Stomach smooth muscle (tissue), 2 donors: ENCODE results near the gene SLC38A4.

Experiments
- H3K27ac ChIP-seq: one replicate; pipeline ENCODE4 v1.7.0; 2013; ENCODE audit warnings: mild to moderate bottlenecking, low read length, inconsistent platforms
- H3K27me3 ChIP-seq, 2 donors: one replicate each; pipeline ENCODE4 v1.7.0; 2013; ENCODE audit warnings: low read length in 2 of 2; ENCODE audit not compliant: insufficient read depth in 2 of 2, control insufficient read depth in 1 of 2
- H3K36me3 ChIP-seq, 2 donors: one replicate each; pipeline ENCODE4 v1.7.0; 2013; ENCODE audit warnings: low read length in 2 of 2; ENCODE audit not compliant: control insufficient read depth in 2 of 2, insufficient read depth in 2 of 2
- H3K4me1 ChIP-seq: one replicate; pipeline ENCODE4 v1.7.0; 2013; ENCODE audit warnings: low read length; ENCODE audit not compliant: control insufficient read depth, insufficient read depth
- H3K4me3 ChIP-seq, 2 donors: one replicate each; pipeline ENCODE4 v1.7.0; 2013; ENCODE audit warnings: low read length in 2 of 2
- H3K9ac ChIP-seq, 2 donors: one replicate each; pipeline ENCODE4 v1.7.0; 2013; ENCODE audit warnings: low read length in 2 of 2, mild to moderate bottlenecking in 1 of 2
- H3K9me3 ChIP-seq, 2 donors: one replicate each; pipeline ENCODE4 v1.7.0; 2013; ENCODE audit warnings: low read length in 2 of 2; ENCODE audit not compliant: control insufficient read depth in 2 of 2
- donor health status: healthy.
- donor health status: Pancreatic carcinoma.

SLC38A4 gene

DNA sequence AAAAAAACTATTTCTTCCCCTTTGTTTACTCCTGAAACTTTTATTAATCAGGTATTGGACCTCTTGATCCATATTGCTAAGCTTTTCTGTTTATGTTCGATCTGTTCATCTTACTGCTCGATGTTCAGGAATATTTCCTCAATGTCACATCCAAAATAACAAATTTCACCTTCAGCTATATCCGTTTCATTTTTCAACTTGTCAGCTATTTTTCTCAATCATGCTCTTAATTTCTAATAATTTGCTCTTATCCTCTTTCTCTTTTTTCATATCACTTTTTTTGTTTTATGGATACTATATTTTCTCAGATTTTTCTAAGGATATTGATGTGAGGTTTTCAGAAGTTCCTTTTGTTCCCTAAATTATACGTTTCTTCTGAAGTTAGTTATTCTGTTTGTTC lies 29.8 kb downstream of the SLC38A4 start:
- Histone ChIP-seq H3K9me3 (no peaks in the 10 kb centered on the region), H3K36me3 (no peaks in the 10 kb centered on the region), H3K27ac (no peak overlapping the region), H3K27me3 (no peaks in the 10 kb centered on the region), H3K9ac (no peak overlapping the region), H3K4me1 (no peaks in the 10 kb centered on the region), H3K4me3 (no peak overlapping the region)

DNA sequence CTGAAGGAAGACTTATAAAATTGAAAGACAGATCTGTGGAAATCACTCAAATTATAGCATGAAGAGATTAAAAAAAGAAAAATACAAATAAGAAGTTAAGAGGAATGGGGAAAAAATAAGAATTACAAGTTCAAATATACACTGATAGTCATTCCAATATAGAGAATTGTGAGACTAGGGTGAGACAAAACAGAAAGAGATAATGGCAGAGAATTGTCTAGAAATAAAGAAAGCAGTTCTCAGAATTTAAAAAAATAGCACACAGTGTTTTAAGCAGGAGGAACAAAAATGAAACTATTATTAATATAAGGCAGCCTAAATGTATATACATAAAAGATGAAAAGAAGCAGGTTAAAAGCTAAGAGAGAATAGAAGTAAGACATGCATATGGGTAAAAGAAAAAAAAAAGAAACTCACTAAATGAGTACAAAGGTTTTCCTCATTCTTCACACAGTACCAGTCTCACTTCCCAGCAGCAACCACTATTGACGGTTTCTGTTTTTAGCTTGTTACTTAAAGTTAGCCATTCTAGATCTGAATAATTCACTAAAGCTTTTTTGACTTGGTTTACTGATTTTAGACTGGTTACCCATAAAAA lies 31.1 kb downstream of the SLC38A4 start:
- H3K9me3 ChIP-seq, result no peaks in the 10 kb centered on the region
- H3K9ac ChIP-seq, result no peak overlapping the region
- no peak overlapping the region for H3K4me3 ChIP-seq
- no peaks in the 10 kb centered on the region for H3K4me1 ChIP-seq
- H3K27me3 ChIP-seq, result no peaks in the 10 kb centered on the region
- no peak overlapping the region for H3K27ac ChIP-seq
- no peaks in the 10 kb centered on the region for H3K36me3 ChIP-seq

DNA sequence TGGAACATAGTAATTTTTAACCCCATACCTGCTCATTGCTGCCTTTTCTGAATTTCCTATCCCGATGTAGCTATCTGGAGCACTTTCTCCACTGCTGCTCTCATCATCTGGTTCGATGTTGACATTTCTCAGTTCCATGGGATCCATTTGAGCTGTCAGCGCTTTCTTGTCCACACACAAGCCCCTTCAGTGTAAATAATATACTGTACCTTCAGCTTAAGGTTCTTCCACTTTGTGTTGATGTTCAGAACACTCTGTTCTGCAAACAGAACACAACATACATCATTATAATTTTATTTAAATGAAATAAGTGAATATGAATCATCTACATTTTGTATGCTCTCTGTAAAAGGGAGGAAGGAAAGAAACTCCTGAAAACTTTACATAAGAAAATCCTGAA lies 32.9 kb downstream of the SLC38A4 start:
- Histone ChIP-seq H3K9me3 (no peaks in the 10 kb centered on the region), H3K4me3 (no peak overlapping the region), H3K4me1 (no peaks in the 10 kb centered on the region), H3K27me3 (no peaks in the 10 kb centered on the region), H3K36me3 (no peaks in the 10 kb centered on the region), H3K9ac (no peak overlapping the region), H3K27ac (no peak overlapping the region)

DNA sequence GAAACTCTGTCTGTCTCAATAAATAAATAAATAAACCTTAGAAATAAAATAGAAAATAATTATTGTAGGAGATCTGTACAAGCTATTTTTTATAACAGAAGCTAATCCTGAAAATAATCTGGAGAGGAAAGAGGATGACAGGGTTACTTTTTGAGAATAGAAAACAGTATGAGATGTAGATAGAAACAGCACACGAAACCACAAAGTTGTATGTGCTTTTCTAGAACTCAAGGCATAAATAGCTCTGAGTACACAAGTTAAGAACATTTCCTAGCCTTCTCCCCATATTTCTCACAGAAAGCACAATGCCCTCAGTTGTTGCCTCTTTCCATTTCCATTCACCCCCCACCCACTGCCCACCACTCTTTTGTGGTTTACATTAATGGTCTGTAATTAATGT lies 35.7 kb downstream of the SLC38A4 start:
- H3K4me1 ChIP-seq, result no peaks in the 10 kb centered on the region
- H3K36me3 ChIP-seq, result no peaks in the 10 kb centered on the region
- no peak overlapping the region for H3K9ac ChIP-seq
- H3K9me3 ChIP-seq, result no peaks in the 10 kb centered on the region
- H3K27me3 ChIP-seq, result no peaks in the 10 kb centered on the region
- no peak overlapping the region for H3K4me3 ChIP-seq
- no peak overlapping the region for H3K27ac ChIP-seq

DNA sequence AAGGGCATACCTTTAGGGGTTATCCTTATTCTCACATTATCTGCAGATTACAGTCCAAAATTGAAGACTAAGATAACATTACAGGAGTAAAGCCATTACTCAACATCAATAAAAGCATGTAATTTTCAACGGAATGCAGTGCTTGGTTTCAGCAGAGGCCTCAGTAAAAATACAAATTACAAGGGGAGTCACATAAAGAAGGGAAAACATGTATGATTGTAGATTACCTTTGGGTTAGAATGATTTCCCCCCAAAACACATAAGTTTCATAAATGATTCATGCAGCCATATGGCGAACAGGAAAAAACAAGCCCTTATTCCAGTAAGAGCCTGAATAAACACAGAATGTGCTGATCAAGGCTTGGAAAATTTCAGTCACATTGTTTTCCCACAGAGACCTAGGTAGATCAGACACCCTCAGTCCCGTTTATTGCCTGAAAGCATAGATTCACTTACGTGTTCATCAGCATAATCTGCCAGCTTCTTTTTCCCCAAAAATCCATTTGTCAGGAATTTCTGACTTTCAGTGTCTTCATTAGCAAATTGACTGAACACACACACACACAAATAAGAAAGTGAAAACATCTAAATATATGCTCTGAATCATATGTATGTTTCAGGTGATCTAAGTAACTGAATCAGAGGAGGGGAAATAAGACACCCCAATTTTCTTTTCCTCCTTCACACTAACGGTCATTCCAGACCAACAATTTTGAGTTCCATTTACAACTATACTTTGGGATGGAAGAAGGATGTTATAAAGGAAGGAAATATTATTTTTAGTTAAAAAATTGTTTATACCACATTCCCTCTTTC lies 37.5 kb downstream of the SLC38A4 start:
- Histone ChIP-seq H3K27me3 (no peaks in the 10 kb centered on the region), H3K9me3 (no peaks in the 10 kb centered on the region), H3K4me1 (no peaks in the 10 kb centered on the region), H3K36me3 (no peaks in the 10 kb centered on the region), H3K9ac (no peak overlapping the region), H3K4me3 (no peak overlapping the region), H3K27ac (no peak overlapping the region)

DNA sequence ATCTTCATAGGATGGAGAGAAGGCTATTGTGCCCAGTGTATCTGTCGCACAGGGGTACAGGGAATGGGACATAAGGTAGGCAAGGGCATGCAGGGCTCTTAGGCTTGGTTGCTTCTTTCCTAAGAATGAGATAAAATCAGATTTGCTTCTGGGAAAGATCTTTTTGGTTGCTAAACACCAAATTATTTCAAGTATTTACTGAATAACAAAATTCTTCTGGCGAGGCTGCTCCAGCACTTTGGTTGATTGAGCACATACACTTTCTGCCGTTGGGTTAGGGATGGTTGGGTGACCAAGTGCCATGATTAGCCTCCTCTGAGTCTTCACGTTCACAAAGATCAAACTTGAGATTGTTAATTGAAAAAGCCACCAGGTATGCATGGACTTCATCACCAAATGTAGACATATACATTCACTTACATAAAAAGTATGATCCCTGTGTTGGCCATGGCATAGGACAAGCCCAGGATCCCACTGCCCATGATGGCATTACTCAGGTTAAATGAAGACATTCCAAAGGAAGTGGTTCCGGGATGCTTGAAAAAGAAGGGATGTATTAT lies 38.2 kb downstream of the SLC38A4 start:
- no peaks in the 10 kb centered on the region for H3K4me1 ChIP-seq
- no peaks in the 10 kb centered on the region for H3K36me3 ChIP-seq
- no peak overlapping the region for H3K27ac ChIP-seq
- H3K9me3 ChIP-seq, result no peaks in the 10 kb centered on the region
- H3K4me3 ChIP-seq, result no peak overlapping the region
- no peaks in the 10 kb centered on the region for H3K27me3 ChIP-seq
- no peak overlapping the region for H3K9ac ChIP-seq

DNA sequence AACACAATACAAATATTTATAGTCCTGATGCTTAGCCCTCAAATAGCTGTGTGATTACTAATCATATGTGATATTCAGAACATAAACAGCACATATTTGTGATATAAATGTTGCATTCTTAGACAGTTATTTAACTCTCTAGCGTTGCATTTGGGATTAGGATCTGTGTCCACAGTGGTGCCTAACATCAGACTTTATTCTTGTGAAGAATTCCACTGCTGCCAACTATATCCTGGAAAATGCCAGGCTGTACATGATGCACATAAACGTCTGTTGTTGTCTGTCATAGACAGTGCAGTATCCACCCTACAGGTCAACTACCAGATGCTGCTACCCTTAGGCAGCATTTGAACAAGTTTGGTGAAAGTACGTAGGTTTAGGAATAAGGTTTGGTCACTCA lies 39.0 kb downstream of the SLC38A4 start:
- no peaks in the 10 kb centered on the region for H3K36me3 ChIP-seq
- H3K9me3 ChIP-seq, result no peaks in the 10 kb centered on the region
- no peak overlapping the region for H3K27ac ChIP-seq
- no peak overlapping the region for H3K9ac ChIP-seq
- H3K4me3 ChIP-seq, result no peak overlapping the region
- H3K27me3 ChIP-seq, result no peaks in the 10 kb centered on the region
- no peaks in the 10 kb centered on the region for H3K4me1 ChIP-seq

DNA sequence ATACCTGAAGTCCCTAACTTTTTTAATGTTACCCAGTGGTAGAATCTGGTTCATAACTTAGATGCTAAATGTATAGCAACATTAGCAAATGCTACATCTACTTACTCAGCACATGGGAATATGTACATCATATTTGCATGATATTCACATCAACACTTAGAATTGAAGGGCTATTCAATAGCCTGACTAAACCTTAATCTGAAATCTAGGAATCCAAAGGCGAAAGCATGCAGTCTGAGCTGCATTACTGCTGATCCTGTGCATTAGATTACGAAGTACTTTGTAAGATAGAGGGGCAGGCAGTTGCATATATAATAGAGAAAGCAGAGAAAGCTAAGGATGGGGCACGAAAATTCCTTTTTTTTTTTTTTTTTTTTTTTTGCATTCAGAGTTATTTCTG lies 40.4 kb downstream of the SLC38A4 start:
- Histone ChIP-seq H3K9ac (no peak overlapping the region), H3K4me3 (no peak overlapping the region), H3K4me1 (no peaks in the 10 kb centered on the region), H3K27me3 (no peaks in the 10 kb centered on the region), H3K9me3 (no peaks in the 10 kb centered on the region), H3K36me3 (no peaks in the 10 kb centered on the region), H3K27ac (no peak overlapping the region)

DNA sequence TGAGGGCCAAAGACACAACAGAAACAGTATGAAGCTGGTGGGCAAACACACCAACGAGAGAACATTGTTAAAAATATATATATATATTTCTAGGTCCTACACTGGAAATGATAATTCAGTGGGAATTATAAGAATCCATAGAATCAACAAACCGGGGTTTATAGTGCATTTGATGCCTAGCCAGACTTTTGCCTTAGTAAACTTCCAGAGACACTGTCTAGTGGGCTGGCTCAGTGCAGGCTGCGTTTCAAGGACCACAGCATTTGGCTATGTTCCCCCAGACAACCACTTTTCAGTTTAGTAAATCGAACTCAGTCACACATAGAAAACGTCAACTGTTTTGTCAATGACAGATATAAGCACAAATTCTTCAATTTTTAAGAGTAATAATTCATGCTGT lies 41.9 kb downstream of the SLC38A4 start:
- Histone ChIP-seq H3K4me3 (no peak overlapping the region), H3K9me3 (no peaks in the 10 kb centered on the region), H3K27me3 (no peaks in the 10 kb centered on the region), H3K9ac (no peak overlapping the region), H3K27ac (no peak overlapping the region), H3K4me1 (no peaks in the 10 kb centered on the region), H3K36me3 (no peaks in the 10 kb centered on the region)

DNA sequence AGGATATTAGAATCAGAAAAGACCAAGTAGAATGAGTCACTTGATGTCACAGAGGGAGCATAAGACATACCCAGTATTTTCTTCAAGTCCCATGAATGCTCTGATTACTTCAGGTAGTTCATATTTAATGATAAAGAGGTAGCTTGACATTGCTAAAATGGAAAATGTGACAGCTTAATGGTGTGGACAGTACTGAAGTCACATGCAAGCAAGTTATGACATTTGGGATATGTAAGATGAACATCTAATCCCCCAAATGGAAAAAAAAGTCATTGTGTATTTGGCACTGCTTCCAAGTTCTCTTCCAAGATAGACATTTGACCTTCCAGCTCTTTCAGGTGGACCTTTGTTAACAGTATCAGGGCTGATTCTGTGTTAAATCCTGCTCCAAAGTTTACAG lies 45.9 kb downstream of the SLC38A4 start:
- Histone ChIP-seq H3K9ac (no peak overlapping the region), H3K27me3 (no peaks in the 10 kb centered on the region), H3K9me3 (no peaks in the 10 kb centered on the region), H3K4me1 (no peaks in the 10 kb centered on the region), H3K27ac (no peak overlapping the region), H3K36me3 (no peaks in the 10 kb centered on the region), H3K4me3 (no peak overlapping the region)

DNA sequence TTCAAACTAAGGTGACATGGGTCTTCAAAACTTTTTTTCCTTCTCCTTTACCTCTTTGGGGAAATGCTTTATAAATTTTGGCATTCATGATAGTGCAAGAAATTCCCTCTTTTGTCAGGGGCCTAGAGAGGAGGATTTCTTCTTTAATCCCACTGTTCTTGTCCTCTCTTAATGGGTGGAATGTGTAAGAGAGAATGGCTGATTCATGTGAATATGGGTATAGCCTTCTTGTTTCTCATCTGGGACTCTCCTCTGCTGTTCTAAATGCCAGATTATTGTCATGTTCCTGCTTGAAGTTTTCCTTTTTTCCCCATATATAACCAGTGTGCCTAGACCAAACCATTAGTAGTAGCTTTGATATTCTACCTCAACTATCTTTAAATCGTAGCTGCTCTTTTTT lies 46.7 kb downstream of the SLC38A4 start:
- Histone ChIP-seq H3K4me3 (no peak overlapping the region), H3K27ac (no peak overlapping the region), H3K4me1 (no peaks in the 10 kb centered on the region), H3K27me3 (no peaks in the 10 kb centered on the region), H3K9ac (no peak overlapping the region), H3K9me3 (no peaks in the 10 kb centered on the region), H3K36me3 (no peaks in the 10 kb centered on the region)
